ENCODE data around the gene PACSIN2. TPM values are rescaled to one million over a fixed set of nuclear protein-coding genes. Genes with fewer than 3 reads are reported as not detected.
"Not testable (repeated sequence)": the region's sequence is repeated elsewhere in the genome, so short reads cannot be mapped to it uniquely, and the experiment has no call there.

The PACSIN2 gene
- total RNA-seq, 3 donors from 2014 or later: 132 to 184 (median 152) TPM

DNA sequence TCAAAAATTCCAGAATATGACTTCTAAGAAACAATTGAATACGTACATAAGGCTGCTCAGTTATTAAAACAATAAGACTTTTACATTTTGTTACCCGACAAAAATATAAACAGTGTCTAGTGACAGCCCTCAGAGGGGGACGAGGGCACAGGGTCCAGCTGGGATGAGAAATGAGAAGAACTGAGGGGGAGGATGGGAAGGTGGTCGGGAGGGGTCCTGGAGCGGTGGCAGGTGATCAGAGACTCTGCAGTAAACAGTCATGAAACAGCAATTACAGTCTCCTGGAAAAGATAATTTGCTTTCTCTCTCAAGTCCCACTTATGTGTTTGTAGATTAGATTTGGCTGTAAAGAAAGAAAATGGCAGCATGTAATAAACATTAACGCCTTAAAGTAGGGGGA is 56.0 kb downstream of the PACSIN2 start:
- intact Hi-C loops (cut with DNase I, micrococcal nuclease): no loop called here
- peaks cover 41% of the 10 kb centered on the region for H3K4me1 ChIP-seq (ENCODE audit: low read depth)
- ATAC-seq: no peak
- no peak for DNase-seq
- H3K36me3 ChIP-seq (ENCODE audit: low read depth): no peaks in the 10 kb centered on the region
- no peaks in the 10 kb centered on the region for H3K9me3 ChIP-seq
- TF ChIP-seq, protein P1, sequence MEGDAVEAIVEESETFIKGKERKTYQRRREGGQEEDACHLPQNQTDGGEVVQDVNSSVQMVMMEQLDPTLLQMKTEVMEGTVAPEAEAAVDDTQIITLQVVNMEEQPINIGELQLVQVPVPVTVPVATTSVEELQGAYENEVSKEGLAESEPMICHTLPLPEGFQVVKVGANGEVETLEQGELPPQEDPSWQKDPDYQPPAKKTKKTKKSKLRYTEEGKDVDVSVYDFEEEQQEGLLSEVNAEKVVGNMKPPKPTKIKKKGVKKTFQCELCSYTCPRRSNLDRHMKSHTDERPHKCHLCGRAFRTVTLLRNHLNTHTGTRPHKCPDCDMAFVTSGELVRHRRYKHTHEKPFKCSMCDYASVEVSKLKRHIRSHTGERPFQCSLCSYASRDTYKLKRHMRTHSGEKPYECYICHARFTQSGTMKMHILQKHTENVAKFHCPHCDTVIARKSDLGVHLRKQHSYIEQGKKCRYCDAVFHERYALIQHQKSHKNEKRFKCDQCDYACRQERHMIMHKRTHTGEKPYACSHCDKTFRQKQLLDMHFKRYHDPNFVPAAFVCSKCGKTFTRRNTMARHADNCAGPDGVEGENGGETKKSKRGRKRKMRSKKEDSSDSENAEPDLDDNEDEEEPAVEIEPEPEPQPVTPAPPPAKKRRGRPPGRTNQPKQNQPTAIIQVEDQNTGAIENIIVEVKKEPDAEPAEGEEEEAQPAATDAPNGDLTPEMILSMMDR (IDR thresholded peaks at IDR 0.05): no peak
- H3K4me3 ChIP-seq: no peak overlapping the region

DNA sequence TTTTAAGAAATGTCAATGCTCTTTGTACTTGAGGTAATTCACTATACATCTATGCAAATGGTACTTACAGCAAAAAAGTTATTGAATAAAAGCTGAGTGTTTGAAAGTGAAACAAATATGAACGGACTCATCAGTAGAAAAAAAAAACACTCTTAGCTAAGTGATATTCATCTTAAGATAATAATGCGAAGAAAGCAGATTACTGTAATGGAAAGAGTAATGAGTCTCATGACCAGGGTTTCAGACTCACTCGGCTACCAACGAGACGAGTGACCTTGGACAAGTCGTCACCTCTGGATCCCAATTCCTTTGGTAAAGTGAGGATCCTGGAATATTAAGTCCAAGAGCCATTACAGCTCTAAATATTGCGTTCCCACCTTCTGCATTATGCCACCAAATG is 57.0 kb downstream of the PACSIN2 start:
- intact Hi-C loops (cut with DNase I, micrococcal nuclease): no loop called here
- Histone ChIP-seq H3K36me3 (ENCODE audit: low read depth) (no peaks in the 10 kb centered on the region), H3K4me3 (no peak overlapping the region), H3K9me3 (no peaks in the 10 kb centered on the region), H3K4me1 (ENCODE audit: low read depth) (peaks cover 35% of the 10 kb centered on the region)
- TF ChIP-seq, protein P1 (IDR thresholded peaks at IDR 0.05): no peak
- ATAC-seq (no peak), DNase-seq (no peak)

DNA sequence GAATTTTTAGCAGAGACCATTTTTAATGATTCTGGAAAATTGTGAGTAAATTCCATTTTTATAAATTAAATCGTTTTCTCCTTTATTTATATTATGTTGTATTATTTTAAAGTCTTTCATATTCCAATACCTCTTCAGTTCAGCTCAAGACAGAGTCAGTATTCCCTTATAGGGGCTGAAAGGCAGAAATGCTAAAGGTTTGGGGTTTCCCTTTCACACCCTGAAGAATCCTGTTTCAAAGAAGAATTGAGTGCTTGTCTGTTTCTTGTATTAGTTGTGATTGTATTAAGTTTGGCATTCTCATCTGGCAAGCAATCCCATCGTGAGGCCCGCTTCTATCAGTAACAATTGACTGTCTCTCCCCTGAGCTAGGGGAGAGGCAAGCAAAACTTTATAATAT is 57.4 kb downstream of the PACSIN2 start:
- intact Hi-C loops (cut with DNase I, micrococcal nuclease): no loop called here
- TF ChIP-seq, protein P1 (IDR thresholded peaks at IDR 0.05): no peak
- Histone ChIP-seq H3K4me1 (ENCODE audit: low read depth) (peaks cover 32% of the 10 kb centered on the region), H3K4me3 (no peak overlapping the region), H3K36me3 (ENCODE audit: low read depth) (no peaks in the 10 kb centered on the region), H3K9me3 (no peaks in the 10 kb centered on the region)
- DNase-seq: no peak
- no peak for ATAC-seq

DNA sequence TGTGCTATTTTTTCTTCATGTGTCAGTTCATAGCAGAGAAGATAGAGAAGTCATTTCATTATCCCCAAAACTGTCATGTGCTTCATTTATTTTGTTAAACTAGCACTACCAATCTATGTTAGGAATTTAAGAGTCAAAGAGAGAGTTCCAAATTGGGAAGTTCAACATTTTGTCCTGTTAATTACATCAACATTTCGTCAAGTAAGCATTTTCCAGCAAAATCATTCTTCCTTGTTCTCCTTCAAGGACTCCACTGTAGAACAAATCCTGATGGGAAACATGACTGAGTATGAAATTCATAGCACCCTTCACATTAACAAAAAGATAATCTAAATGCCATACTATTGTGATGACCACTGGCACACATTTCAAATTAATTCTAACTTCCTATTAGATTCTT is 59.1 kb downstream of the PACSIN2 start:
- ATAC-seq: no peak
- TF ChIP-seq, protein P1 (IDR thresholded peaks at IDR 0.05): no peak

DNA sequence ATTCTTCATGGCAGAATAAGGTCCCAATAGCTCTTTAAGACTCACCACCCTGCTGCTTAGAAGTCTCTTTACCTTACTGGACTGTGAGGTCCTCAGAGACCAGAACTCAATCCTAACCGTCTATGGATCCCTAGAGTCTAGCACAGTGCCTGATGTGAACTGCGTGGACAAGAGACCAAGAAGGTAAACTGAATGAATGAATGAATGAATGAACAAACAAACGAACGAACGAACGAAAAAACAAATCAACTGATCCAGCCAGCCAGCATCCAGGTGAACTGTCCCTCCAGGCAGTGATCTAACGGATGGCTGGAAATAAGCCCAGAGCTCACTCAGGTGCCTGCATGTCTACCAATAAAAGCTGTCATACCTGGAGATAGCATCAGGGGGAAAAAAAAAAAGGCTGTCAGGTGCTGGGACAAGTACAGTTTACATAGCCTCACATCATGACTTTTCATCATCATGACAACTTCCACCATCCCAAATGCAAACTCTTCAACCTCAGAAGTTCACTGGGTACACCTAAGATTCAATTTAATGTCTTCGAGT is 59.8 kb downstream of the PACSIN2 start:
- no peak for ATAC-seq
- intact Hi-C loops (cut with DNase I, micrococcal nuclease): no loop called here
- no peak overlapping the region for H3K4me3 ChIP-seq
- H3K36me3 ChIP-seq (ENCODE audit: low read depth): no peaks in the 10 kb centered on the region
- DNase-seq: no peak
- TF ChIP-seq, protein P1 (IDR thresholded peaks at IDR 0.05): no peak
- H3K4me1 ChIP-seq (ENCODE audit: low read depth): peaks cover 14% of the 10 kb centered on the region
- no peaks in the 10 kb centered on the region for H3K9me3 ChIP-seq

More for the DNA sequence above, 59.1 kb downstream of the PACSIN2 start:
- no peaks in the 10 kb centered on the region for H3K9me3 ChIP-seq
- H3K36me3 ChIP-seq (ENCODE audit: low read depth): no peaks in the 10 kb centered on the region
- H3K4me3 ChIP-seq: no peak overlapping the region
- H3K4me1 ChIP-seq (ENCODE audit: low read depth): peaks cover 21% of the 10 kb centered on the region
- intact Hi-C loops (cut with DNase I, micrococcal nuclease): no loop called here
- no peak for DNase-seq

DNA sequence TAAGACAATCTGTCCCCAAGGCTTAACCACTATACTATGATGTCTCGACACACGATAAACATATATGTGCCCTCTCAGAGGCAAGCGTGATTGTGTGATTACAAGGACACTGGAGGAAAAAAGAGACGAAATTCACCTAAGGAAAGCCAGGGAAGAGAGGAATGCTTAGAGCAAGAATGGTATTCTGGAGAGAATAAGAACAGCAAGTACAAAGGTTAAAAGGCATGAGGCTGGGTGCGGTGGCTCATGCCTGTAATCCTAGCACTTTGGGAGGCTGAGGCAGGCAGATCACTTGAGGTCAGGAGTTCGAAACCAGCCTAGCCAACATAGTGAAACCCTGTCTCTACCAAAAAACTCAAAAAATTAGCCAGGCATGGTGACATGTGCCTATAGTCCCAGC is 61.2 kb downstream of the PACSIN2 start:
- peak; percentile 51 for ATAC-seq

More for the DNA sequence above, 61.2 kb downstream of the PACSIN2 start:
- H3K36me3 ChIP-seq (ENCODE audit: low read depth); intact Hi-C loops (cut with DNase I, micrococcal nuclease); H3K9me3 ChIP-seq; DNase-seq; H3K4me3 ChIP-seq: not testable (repeated sequence)
- peaks cover 13% of the 10 kb centered on the region for H3K4me1 ChIP-seq (ENCODE audit: low read depth)

All from mucosa of descending colon (tissue), 3 donors.